Lung (tissue), 12 donors: ENCODE results near the gene GATA3. TPM values are rescaled to one million over a fixed set of nuclear protein-coding genes. Genes with fewer than 3 reads are reported as not detected.
A peak's percentile ranks its signal among the peaks of the same experiment; 100 is the strongest.

ENCODE experiments used
- ATAC-seq: fragments of 200-7000 bp; cut with Tn5 transposase; one replicate; pipeline ENCODE4 v1.9.1; 2020; ENCODE audit warnings: moderate number of reproducible peaks; ENCODE audit not compliant: insufficient read depth, low FRiP score
- DNase-seq, 3 donors: peaks; one replicate each; pipeline ENCODE4 v3.0.0-alpha.2; 2013 to 2017
- H3K27ac ChIP-seq, 2 donors: one replicate each; pipeline ENCODE4 v1.5.1; 2013; ENCODE audit warnings: mild to moderate bottlenecking in 2 of 2, moderate library complexity in 2 of 2, control low read depth in 1 of 2, inconsistent platforms in 1 of 2, low read depth in 1 of 2, low read length in 1 of 2
- H3K27me3 ChIP-seq, 3 donors: one replicate each; pipeline ENCODE4 v1.5.1; 2013; ENCODE audit warnings: low read length in 2 of 3; ENCODE audit not compliant: control insufficient read depth in 3 of 3, insufficient read depth in 3 of 3
- H3K36me3 ChIP-seq, 4 donors: one replicate each; pipeline ENCODE4 v1.5.1; 2013; ENCODE audit warnings: low read length in 4 of 4, mild to moderate bottlenecking in 1 of 4, moderate library complexity in 1 of 4; ENCODE audit not compliant: control insufficient read depth in 4 of 4, insufficient read depth in 4 of 4
- H3K4me1 ChIP-seq, 5 donors: one replicate each; pipeline ENCODE4 v1.5.1; 2013; ENCODE audit warnings: low read length in 5 of 5, mild to moderate bottlenecking in 2 of 5, moderate library complexity in 1 of 5; ENCODE audit not compliant: control insufficient read depth in 5 of 5, insufficient read depth in 5 of 5
- H3K4me3 ChIP-seq: one replicate; pipeline ENCODE4 v1.5.1; 2013; ENCODE audit warnings: mild to moderate bottlenecking, control low read depth, moderate library complexity
- H3K9ac ChIP-seq, 2 donors: one replicate each; pipeline ENCODE4 v1.5.1; 2013; ENCODE audit warnings: low read length in 2 of 2, control low read depth in 1 of 2; ENCODE audit not compliant: insufficient read depth in 1 of 2
- H3K9me3 ChIP-seq, 4 donors: one replicate each; pipeline ENCODE4 v1.5.1; 2013; ENCODE audit warnings: low read length in 3 of 4, mild to moderate bottlenecking in 1 of 4, moderate library complexity in 1 of 4; ENCODE audit not compliant: control insufficient read depth in 4 of 4, insufficient read depth in 3 of 4
- CTCF ChIP-seq: IDR thresholded peaks from 2 replicates; pipeline ENCODE4 v1.5.1; 2012; ENCODE audit warnings: mild to moderate bottlenecking; ENCODE audit errors: control extremely low read depth, extremely low read depth
- WGBS, 2 donors: extraction: QIAGEN DNeasy Blood & Tissue Kit; methylation state at CpG; one replicate each; pipeline ENCODE4 v1.1.7; 2013; 5-methylcytosine and 5-hydroxymethylcytosine counted together
- polyA plus RNA-seq, 2 donors: library from polyadenylated mRNA; stranded (reverse); fragments of 200-250 nt; gene quantifications; one replicate each; pipeline ENCODE4 v1.2.1, GENCODE V29; 2013
- total RNA-seq, 2 donors: library from RNA; depleted of rRNA in 1 of 2; stranded (reverse); fragments of >200 nt in 1 of 2; gene quantifications; one replicate each; pipeline ENCODE4 v1.2.1, GENCODE V29; 2014 to 2021
- donor health status: control.
- donor health status: control.
- donor health status: Bipolar disorder and iron deficiency.
- donor health status: healthy.
- donor health status: DM: yes; HTN: yes; CAD: no.

Gene GATA3
- total and polyA plus RNA-seq, 4 donors: 0.94 to 3.4 (median 1.8) TPM

GRCh38 chr10:8078027-8078426 is 23.5 kb downstream of the GATA3 start:
- WGBS, 2 donors: 88 to 91% methylated on average over 1 of the region's 1 CpG
- Histone ChIP-seq H3K4me1 (peaks cover 0 to 2% (median 0%) of the 10 kb centered on the region in 5 donors), H3K4me3 (no peak overlapping the region), H3K27me3 (peaks cover 0 to 31% (median 8%) of the 10 kb centered on the region in 3 donors), H3K36me3 (no peaks in the 10 kb centered on the region), H3K27ac (no peak overlapping the region), H3K9me3 (peaks cover 0 to 2% (median 0%) of the 10 kb centered on the region in 4 donors), H3K9ac (no peak overlapping the region)
- no peak for DNase-seq
- no peak for ATAC-seq
- no peak for TF ChIP-seq CTCF

DNA sequence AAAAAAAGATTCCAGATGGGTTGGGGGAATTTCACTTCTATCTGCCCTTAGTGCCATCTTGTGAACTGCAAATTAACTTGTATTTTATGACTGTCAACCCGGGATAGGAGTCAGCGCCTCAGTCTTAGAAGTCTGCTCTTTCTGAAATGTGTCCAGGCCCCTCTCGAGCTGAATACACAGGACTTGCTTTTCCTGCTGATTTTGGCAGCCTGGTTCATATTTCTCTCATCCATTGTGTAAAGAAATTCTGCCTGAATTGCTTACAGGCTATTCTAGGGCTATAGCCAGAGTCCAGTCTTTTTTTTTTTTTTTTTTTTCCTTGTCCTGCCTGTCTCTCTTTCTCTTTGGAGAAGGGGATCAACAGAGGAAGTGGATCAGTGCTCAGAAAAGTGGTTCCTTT is 24.6 kb downstream of the GATA3 start:
- H3K4me3 ChIP-seq: no peak overlapping the region
- no peak for ATAC-seq
- H3K36me3 ChIP-seq: no peaks in the 10 kb centered on the region
- H3K9ac ChIP-seq: no peak overlapping the region
- H3K27me3 ChIP-seq: peaks cover 0 to 26% (median 6%) of the 10 kb centered on the region in 3 donors
- peaks cover 0 to 2% (median 0%) of the 10 kb centered on the region in 5 donors for H3K4me1 ChIP-seq
- 48 to 68% methylated on average over 3 of the region's 3 CpGs for WGBS, 2 donors
- peak in 1 of 3 donors; percentile 17 for DNase-seq
- no peaks in the 10 kb centered on the region for H3K9me3 ChIP-seq
- no peak for TF ChIP-seq CTCF
- no peak overlapping the region for H3K27ac ChIP-seq

GRCh38 chr10:8084799-8085198 is 30.3 kb downstream of the GATA3 start:
- no peak for ATAC-seq
- DNase-seq: no peak
- peaks cover 0 to 8% (median 0%) of the 10 kb centered on the region in 3 donors for H3K27me3 ChIP-seq
- H3K4me3 ChIP-seq: no peak overlapping the region
- no peak overlapping the region for H3K9ac ChIP-seq
- WGBS, 2 donors: 69 to 75% methylated on average over 3 of the region's 3 CpGs
- H3K36me3 ChIP-seq: no peaks in the 10 kb centered on the region
- no peak for TF ChIP-seq CTCF
- H3K9me3 ChIP-seq: no peaks in the 10 kb centered on the region
- H3K4me1 ChIP-seq: no peaks in the 10 kb centered on the region
- no peak overlapping the region for H3K27ac ChIP-seq

DNA sequence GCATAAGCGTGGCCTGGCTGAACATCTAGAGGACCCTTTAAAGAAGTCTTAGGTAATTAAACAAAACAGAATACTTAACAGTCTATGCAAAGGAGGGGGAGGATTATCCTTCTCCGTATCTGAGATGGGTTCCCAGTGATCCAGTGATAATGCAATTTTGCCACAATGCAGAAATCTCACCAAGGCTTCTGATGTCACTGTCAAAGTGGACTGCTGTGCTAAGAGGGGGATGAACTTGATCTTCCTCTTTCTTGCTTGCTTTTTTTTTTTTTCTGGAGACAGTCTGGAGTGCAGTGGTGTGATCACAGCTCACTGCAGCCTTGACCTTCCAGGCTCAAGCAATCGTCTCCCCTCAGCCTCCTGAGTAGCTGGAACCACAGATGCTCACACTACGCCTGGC is 30.8 kb downstream of the GATA3 start:
- 74 to 75% methylated on average over 4 of the region's 4 CpGs for WGBS, 2 donors
- DNase-seq (no peak), ATAC-seq (no peak)
- Histone ChIP-seq H3K36me3 (no peaks in the 10 kb centered on the region), H3K9ac (no peak overlapping the region), H3K4me3 (no peak overlapping the region), H3K27ac (no peak overlapping the region), H3K9me3 (no peaks in the 10 kb centered on the region), H3K4me1 (no peaks in the 10 kb centered on the region), H3K27me3 (peaks cover 0 to 7% (median 0%) of the 10 kb centered on the region in 3 donors)
- no peak for TF ChIP-seq CTCF
